ENCODE data around the gene ACAA2. TPM values are rescaled to one million over a fixed set of nuclear protein-coding genes. Genes with fewer than 3 reads are reported as not detected.

Gene ACAA2
- total RNA-seq, 1 donor from 2014 or later = 287 TPM

GRCh38 chr18:49762191-49763077, 50.9 kb downstream of the ACAA2 start:
- Histone ChIP-seq H3K9me3 (replicated peaks) (no peaks in the 10 kb centered on the region), H3K4me3 (no peak overlapping the region), H3K27ac (replicated peaks) (no peak overlapping the region), H3K27me3 (ENCODE audit: low read depth) (peaks cover 19% of the 10 kb centered on the region), H3K36me3 (no peaks in the 10 kb centered on the region), H3K4me1 (no peaks in the 10 kb centered on the region)
- intact Hi-C loops (cut with micrococcal nuclease) = no loop called here
- DNase-seq = no peak
- TF ChIP-seq CTCF (IDR thresholded peaks at IDR 0.05; ENCODE audit: borderline replicate concordance) = no peak

- Histone ChIP-seq H3K4me3 (no peak overlapping the region), H3K4me1 (no peaks in the 10 kb centered on the region), H3K9me3 (replicated peaks) (no peaks in the 10 kb centered on the region), H3K27ac (replicated peaks) (no peak overlapping the region), H3K36me3 (no peaks in the 10 kb centered on the region), H3K27me3 (ENCODE audit: low read depth) (peaks cover 19% of the 10 kb centered on the region)
- no peak for DNase-seq
- no peak for TF ChIP-seq CTCF (IDR thresholded peaks at IDR 0.05; ENCODE audit: borderline replicate concordance)
- intact Hi-C loops (cut with micrococcal nuclease) = no loop called here
Observed at GRCh38 chr18:49761771-49762170, 51.6 kb downstream of the ACAA2 start.

- TF ChIP-seq CTCF (IDR thresholded peaks at IDR 0.05; ENCODE audit: borderline replicate concordance) = no peak
- Histone ChIP-seq H3K36me3 (no peaks in the 10 kb centered on the region), H3K27ac (replicated peaks) (no peak overlapping the region), H3K4me3 (no peak overlapping the region), H3K4me1 (no peaks in the 10 kb centered on the region), H3K9me3 (replicated peaks) (no peaks in the 10 kb centered on the region), H3K27me3 (ENCODE audit: low read depth) (peaks cover 33% of the 10 kb centered on the region)
- intact Hi-C loops (cut with micrococcal nuclease) = no loop called here
- DNase-seq = no peak
Observed at GRCh38 chr18:49758263-49758610, 55.1 kb downstream of the ACAA2 start.

GRCh38 chr18:49757513-49758262, 55.6 kb downstream of the ACAA2 start:
- Histone ChIP-seq H3K4me3 (no peak overlapping the region), H3K4me1 (no peaks in the 10 kb centered on the region), H3K9me3 (replicated peaks) (no peaks in the 10 kb centered on the region), H3K36me3 (no peaks in the 10 kb centered on the region), H3K27me3 (ENCODE audit: low read depth) (peaks cover 39% of the 10 kb centered on the region), H3K27ac (replicated peaks) (no peak overlapping the region)
- DNase-seq = no peak
- intact Hi-C loops (cut with micrococcal nuclease) = no loop called here
- TF ChIP-seq CTCF (IDR thresholded peaks at IDR 0.05; ENCODE audit: borderline replicate concordance) = no peak

- no peaks in the 10 kb centered on the region for H3K9me3 ChIP-seq (replicated peaks)
- intact Hi-C loops (cut with micrococcal nuclease) = no loop called here
Observed at GRCh38 chr18:49756671-49757362, 56.5 kb downstream of the ACAA2 start.

More at GRCh38 chr18:49756671-49757362, 56.5 kb downstream of the ACAA2 start:
- no peak overlapping the region for H3K4me3 ChIP-seq
- DNase-seq = no peak
- H3K36me3 ChIP-seq = no peaks in the 10 kb centered on the region
- no peak overlapping the region for H3K27ac ChIP-seq (replicated peaks)
- H3K27me3 ChIP-seq (ENCODE audit: low read depth) = peaks cover 48% of the 10 kb centered on the region
- TF ChIP-seq CTCF (IDR thresholded peaks at IDR 0.05; ENCODE audit: borderline replicate concordance) = no peak
- H3K4me1 ChIP-seq = no peaks in the 10 kb centered on the region

Data from left ventricle myocardium inferior (tissue), 1 donor.